Measurements from ENCODE around the gene FOCAD.

The FOCAD gene

DNA sequence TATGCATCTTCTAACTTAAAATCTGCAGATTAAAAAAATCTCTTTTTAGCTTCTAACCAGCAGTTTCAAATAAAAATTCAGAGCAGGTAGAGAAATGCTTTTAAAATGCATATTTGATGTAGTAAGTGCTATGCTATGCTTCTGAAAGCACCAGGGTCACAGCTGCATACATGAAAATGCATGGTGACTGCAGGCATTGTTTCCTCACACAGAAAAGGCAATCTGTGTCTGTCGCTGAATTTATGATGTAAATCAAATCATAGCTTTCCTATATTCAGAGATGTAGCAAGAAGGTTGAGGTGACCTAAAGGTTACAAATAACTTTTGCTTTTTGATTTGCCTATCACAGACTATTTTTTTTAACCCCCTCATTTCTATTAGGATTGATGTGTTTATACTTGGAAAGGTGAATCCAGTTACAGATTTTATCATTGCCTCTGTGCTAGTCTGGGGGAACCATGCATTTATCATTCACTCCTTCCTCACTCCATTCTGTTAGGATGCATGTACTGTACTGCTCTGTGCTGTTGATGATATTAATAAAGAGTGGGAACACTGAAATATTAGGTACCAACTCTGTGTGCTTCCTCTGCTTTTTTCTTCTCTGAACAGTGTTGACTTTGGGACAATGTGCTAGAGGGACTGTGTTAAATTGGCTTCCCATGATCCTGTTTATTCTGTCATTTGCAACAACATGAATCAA is 65.6 kb downstream of the FOCAD start:
- no peaks in the 10 kb centered on the region for H3K4me1 ChIP-seq (ENCODE audit: control insufficient read depth, insufficient read depth, low read length, poor library complexity, severe bottlenecking)
- H3K4me3 ChIP-seq (ENCODE audit: insufficient read depth, low read depth, low read length, poor library complexity, severe bottlenecking) = no peak overlapping the region
- no peaks in the 10 kb centered on the region for H3K27me3 ChIP-seq (replicated peaks; ENCODE audit: control insufficient read depth, insufficient read depth, low read length, poor library complexity, severe bottlenecking)
- H3K36me3 ChIP-seq (ENCODE audit: control insufficient read depth, insufficient read depth, low read length) = no peaks in the 10 kb centered on the region
- H3K9me3 ChIP-seq (ENCODE audit: control insufficient read depth, low read length) = no peaks in the 10 kb centered on the region
- H3K27ac ChIP-seq (ENCODE audit: insufficient read depth, low read length, poor library complexity, severe bottlenecking) = no peak overlapping the region
- no peak for DNase-seq

DNA sequence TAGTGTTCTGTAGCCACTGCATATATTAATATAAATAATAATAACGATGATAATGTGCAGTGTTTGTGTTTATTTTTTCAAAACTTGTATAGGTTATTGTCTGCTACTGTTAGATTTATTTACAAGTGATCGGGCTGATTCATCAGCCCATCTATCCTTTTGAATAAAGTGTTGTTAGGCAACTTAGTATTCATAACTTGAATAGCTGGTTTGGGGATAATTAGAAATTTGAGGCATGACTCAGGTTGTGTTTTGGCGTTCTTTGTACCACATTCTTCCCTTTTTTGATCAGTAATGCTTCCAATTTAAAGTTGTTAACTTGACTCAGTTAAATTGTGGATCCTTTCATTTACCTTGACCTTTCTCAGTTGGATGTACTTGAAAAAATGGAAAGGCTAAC is 69.7 kb downstream of the FOCAD start:
- no peak overlapping the region for H3K4me3 ChIP-seq (ENCODE audit: insufficient read depth, low read depth, low read length, poor library complexity, severe bottlenecking)
- H3K27ac ChIP-seq (ENCODE audit: insufficient read depth, low read length, poor library complexity, severe bottlenecking) = no peak overlapping the region
- no peaks in the 10 kb centered on the region for H3K4me1 ChIP-seq (ENCODE audit: control insufficient read depth, insufficient read depth, low read length, poor library complexity, severe bottlenecking)
- DNase-seq = no peak
- H3K36me3 ChIP-seq (ENCODE audit: control insufficient read depth, insufficient read depth, low read length) = no peaks in the 10 kb centered on the region
- no peaks in the 10 kb centered on the region for H3K9me3 ChIP-seq (ENCODE audit: control insufficient read depth, low read length)
- no peaks in the 10 kb centered on the region for H3K27me3 ChIP-seq (replicated peaks; ENCODE audit: control insufficient read depth, insufficient read depth, low read length, poor library complexity, severe bottlenecking)

DNA sequence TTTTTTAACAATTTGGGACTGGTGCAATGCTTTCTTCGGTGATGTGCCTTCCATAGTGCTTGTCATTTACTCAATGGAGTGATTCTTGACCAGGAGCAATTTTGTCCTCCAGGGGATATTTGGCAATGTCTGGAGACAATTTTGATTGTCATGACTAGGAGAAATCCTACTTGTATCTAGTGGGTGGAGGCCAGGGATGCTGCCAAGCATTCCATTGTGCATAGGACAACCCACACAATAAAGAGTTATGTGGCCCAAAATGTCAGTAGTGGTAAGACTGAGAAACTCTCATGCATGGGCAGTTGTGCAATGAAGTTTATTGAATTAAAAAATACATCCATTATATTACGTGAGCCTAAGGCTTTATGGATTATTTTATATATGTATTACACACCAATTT is 70.5 kb downstream of the FOCAD start:
- H3K36me3 ChIP-seq (ENCODE audit: control insufficient read depth, insufficient read depth, low read length) = no peaks in the 10 kb centered on the region
- H3K4me3 ChIP-seq (ENCODE audit: insufficient read depth, low read depth, low read length, poor library complexity, severe bottlenecking) = no peak overlapping the region
- H3K4me1 ChIP-seq (ENCODE audit: control insufficient read depth, insufficient read depth, low read length, poor library complexity, severe bottlenecking) = no peaks in the 10 kb centered on the region
- H3K27ac ChIP-seq (ENCODE audit: insufficient read depth, low read length, poor library complexity, severe bottlenecking) = no peak overlapping the region
- DNase-seq = no peak
- no peaks in the 10 kb centered on the region for H3K27me3 ChIP-seq (replicated peaks; ENCODE audit: control insufficient read depth, insufficient read depth, low read length, poor library complexity, severe bottlenecking)
- H3K9me3 ChIP-seq (ENCODE audit: control insufficient read depth, low read length) = no peaks in the 10 kb centered on the region

DNA sequence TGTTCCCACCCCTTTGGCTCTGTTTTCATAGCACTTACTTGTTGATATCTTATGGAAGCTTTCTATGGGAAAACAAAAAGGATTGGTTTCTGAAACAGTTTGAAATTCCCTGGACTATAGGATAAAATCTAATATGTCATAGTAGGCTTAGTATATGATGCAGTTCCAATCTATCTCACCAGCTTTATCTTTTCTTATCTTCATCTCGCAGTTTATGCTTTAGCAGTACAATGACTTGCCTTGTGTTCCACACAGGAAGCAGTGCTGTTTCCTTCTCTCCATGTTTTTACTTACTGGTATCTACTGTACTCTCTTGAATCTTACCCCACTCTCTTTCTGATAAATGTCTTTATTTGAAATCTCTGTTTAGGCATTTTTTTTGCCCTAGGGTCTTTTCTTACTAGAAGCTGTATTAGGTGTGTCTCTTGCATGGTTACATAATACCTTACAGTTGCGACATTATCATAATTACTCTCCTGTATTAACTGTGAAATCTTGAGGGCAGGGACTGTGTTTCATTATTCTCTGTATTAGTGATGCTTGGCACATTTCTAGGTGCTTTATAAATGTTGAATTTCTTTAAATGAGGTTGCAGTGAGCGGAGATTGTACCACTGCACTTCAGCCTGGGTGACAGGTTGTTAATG is 76.3 kb downstream of the FOCAD start:
- Histone ChIP-seq H3K36me3 (ENCODE audit: control insufficient read depth, insufficient read depth, low read length) (no peaks in the 10 kb centered on the region), H3K9me3 (ENCODE audit: control insufficient read depth, low read length) (no peaks in the 10 kb centered on the region), H3K4me1 (ENCODE audit: control insufficient read depth, insufficient read depth, low read length, poor library complexity, severe bottlenecking) (no peaks in the 10 kb centered on the region), H3K27me3 (replicated peaks; ENCODE audit: control insufficient read depth, insufficient read depth, low read length, poor library complexity, severe bottlenecking) (no peaks in the 10 kb centered on the region), H3K27ac (ENCODE audit: insufficient read depth, low read length, poor library complexity, severe bottlenecking) (no peak overlapping the region), H3K4me3 (ENCODE audit: insufficient read depth, low read depth, low read length, poor library complexity, severe bottlenecking) (no peak overlapping the region)
- no peak for DNase-seq

DNA sequence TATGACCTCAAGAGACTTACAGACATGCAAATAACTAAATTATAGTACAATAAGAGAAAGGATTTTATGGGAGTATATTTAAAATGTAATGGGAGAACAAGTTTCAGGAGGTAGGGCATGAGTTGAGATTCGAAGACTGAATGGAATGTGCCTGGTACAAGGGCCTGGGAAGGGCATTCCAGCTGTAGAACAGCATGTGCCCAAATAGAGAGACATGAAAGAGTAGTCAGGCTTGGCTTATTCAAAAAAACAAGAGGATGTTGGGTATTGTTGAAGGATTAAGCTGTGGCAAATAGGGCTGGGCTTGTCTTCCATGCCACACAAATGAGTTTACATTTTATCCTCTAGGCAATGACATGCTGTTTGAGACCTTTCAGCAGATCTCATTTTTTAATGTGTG is 86.9 kb downstream of the FOCAD start:
- no peak overlapping the region for H3K27ac ChIP-seq (ENCODE audit: insufficient read depth, low read length, poor library complexity, severe bottlenecking)
- no peak overlapping the region for H3K4me3 ChIP-seq (ENCODE audit: insufficient read depth, low read depth, low read length, poor library complexity, severe bottlenecking)
- H3K9me3 ChIP-seq (ENCODE audit: control insufficient read depth, low read length) = no peaks in the 10 kb centered on the region
- DNase-seq = no peak
- H3K27me3 ChIP-seq (replicated peaks; ENCODE audit: control insufficient read depth, insufficient read depth, low read length, poor library complexity, severe bottlenecking) = no peaks in the 10 kb centered on the region
- peaks cover 16% of the 10 kb centered on the region for H3K36me3 ChIP-seq (ENCODE audit: control insufficient read depth, insufficient read depth, low read length)
- no peaks in the 10 kb centered on the region for H3K4me1 ChIP-seq (ENCODE audit: control insufficient read depth, insufficient read depth, low read length, poor library complexity, severe bottlenecking)

DNA sequence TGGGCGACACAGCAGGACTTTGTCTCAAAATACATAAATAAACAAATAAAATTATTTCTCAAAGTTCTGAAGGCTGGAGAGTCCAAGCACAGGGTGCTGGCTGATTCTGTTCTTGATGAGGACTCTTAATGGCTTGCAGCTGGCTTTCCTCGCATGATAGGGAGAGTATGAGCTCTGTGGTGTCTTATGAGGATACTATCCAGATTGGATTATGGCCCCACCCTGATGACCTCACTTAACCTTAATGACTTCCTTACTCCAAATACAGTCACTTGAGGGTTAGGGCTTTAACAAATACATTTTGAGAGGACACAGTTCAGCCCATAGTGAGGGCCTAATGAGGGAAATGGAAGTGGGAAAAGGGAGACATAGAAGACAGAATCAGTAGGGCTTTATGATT is 87.7 kb downstream of the FOCAD start:
- Histone ChIP-seq H3K9me3 (ENCODE audit: control insufficient read depth, low read length) (no peaks in the 10 kb centered on the region), H3K27ac (ENCODE audit: insufficient read depth, low read length, poor library complexity, severe bottlenecking) (no peak overlapping the region), H3K36me3 (ENCODE audit: control insufficient read depth, insufficient read depth, low read length) (peaks cover 13% of the 10 kb centered on the region), H3K4me1 (ENCODE audit: control insufficient read depth, insufficient read depth, low read length, poor library complexity, severe bottlenecking) (no peaks in the 10 kb centered on the region), H3K4me3 (ENCODE audit: insufficient read depth, low read depth, low read length, poor library complexity, severe bottlenecking) (no peak overlapping the region), H3K27me3 (replicated peaks; ENCODE audit: control insufficient read depth, insufficient read depth, low read length, poor library complexity, severe bottlenecking) (no peaks in the 10 kb centered on the region)
- DNase-seq = no peak

DNA sequence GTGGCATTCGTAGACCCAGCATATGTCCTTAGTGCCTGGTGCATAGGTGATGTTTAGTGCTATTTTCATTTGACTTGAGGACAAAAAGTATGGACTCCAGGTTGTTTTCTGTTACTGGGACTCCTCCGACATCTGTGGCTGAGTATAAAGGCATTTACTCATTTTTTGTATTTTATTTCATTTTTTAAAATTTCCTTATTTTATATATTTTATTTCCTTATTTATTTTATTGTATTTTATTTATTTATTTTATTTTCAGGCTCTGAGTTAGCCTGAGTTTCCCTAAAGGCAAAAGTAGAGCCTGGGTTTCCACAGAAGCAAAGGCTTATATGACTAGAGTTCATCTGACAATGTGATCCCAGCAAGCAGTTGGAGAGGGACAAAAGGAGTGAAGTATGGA is 91.6 kb downstream of the FOCAD start:
- no peak overlapping the region for H3K4me3 ChIP-seq (ENCODE audit: insufficient read depth, low read depth, low read length, poor library complexity, severe bottlenecking)
- no peaks in the 10 kb centered on the region for H3K4me1 ChIP-seq (ENCODE audit: control insufficient read depth, insufficient read depth, low read length, poor library complexity, severe bottlenecking)
- H3K9me3 ChIP-seq (ENCODE audit: control insufficient read depth, low read length) = no peaks in the 10 kb centered on the region
- no peak for DNase-seq
- H3K36me3 ChIP-seq (ENCODE audit: control insufficient read depth, insufficient read depth, low read length) = no peaks in the 10 kb centered on the region
- no peaks in the 10 kb centered on the region for H3K27me3 ChIP-seq (replicated peaks; ENCODE audit: control insufficient read depth, insufficient read depth, low read length, poor library complexity, severe bottlenecking)
- no peak overlapping the region for H3K27ac ChIP-seq (ENCODE audit: insufficient read depth, low read length, poor library complexity, severe bottlenecking)

DNA sequence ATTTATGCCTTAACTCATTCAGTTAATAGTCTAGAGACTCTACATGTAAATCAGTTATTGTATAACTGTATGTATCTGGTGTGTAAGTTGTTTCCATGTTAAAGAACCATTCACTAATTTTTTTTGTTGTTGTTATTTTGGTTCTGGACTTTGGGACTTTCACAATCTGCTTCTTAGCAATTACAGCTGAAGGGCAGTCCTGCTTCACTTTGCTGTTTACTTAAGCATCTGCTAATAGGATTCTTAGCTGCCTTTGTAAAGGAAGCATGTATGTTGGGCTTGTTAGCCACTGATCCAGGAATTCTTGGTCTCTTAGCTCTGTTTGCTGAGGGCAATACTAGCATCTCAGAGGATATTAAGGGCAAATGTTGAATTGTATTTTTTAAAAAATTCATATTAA is 97.0 kb downstream of the FOCAD start:
- no peak overlapping the region for H3K27ac ChIP-seq (ENCODE audit: insufficient read depth, low read length, poor library complexity, severe bottlenecking)
- no peaks in the 10 kb centered on the region for H3K4me1 ChIP-seq (ENCODE audit: control insufficient read depth, insufficient read depth, low read length, poor library complexity, severe bottlenecking)
- H3K4me3 ChIP-seq (ENCODE audit: insufficient read depth, low read depth, low read length, poor library complexity, severe bottlenecking) = no peak overlapping the region
- H3K9me3 ChIP-seq (ENCODE audit: control insufficient read depth, low read length) = no peaks in the 10 kb centered on the region
- no peaks in the 10 kb centered on the region for H3K36me3 ChIP-seq (ENCODE audit: control insufficient read depth, insufficient read depth, low read length)
- DNase-seq = no peak
- H3K27me3 ChIP-seq (replicated peaks; ENCODE audit: control insufficient read depth, insufficient read depth, low read length, poor library complexity, severe bottlenecking) = no peaks in the 10 kb centered on the region

DNA sequence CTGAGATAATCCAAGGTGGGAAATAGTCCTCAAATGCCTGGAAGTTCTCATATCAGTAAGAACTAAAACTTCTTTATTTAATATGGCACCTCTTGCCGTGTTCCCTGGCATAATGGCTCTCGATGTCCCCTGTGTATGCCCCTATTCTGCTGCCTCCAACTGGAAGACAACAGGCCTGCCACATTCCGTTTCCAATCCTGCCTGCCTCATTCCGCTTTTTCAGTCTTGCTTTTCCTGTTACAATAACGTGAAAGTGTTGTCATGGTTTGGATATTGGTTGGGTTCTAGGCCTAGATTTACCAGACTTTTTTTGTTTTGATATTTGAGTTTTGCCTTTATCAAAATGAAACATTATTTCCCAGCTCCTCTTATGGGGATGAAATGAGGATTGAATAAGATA is 98.2 kb downstream of the FOCAD start:
- Histone ChIP-seq H3K4me3 (ENCODE audit: insufficient read depth, low read depth, low read length, poor library complexity, severe bottlenecking) (no peak overlapping the region), H3K4me1 (ENCODE audit: control insufficient read depth, insufficient read depth, low read length, poor library complexity, severe bottlenecking) (no peaks in the 10 kb centered on the region), H3K27me3 (replicated peaks; ENCODE audit: control insufficient read depth, insufficient read depth, low read length, poor library complexity, severe bottlenecking) (no peaks in the 10 kb centered on the region), H3K36me3 (ENCODE audit: control insufficient read depth, insufficient read depth, low read length) (no peaks in the 10 kb centered on the region), H3K9me3 (ENCODE audit: control insufficient read depth, low read length) (no peaks in the 10 kb centered on the region), H3K27ac (ENCODE audit: insufficient read depth, low read length, poor library complexity, severe bottlenecking) (no peak overlapping the region)
- no peak for DNase-seq

DNA sequence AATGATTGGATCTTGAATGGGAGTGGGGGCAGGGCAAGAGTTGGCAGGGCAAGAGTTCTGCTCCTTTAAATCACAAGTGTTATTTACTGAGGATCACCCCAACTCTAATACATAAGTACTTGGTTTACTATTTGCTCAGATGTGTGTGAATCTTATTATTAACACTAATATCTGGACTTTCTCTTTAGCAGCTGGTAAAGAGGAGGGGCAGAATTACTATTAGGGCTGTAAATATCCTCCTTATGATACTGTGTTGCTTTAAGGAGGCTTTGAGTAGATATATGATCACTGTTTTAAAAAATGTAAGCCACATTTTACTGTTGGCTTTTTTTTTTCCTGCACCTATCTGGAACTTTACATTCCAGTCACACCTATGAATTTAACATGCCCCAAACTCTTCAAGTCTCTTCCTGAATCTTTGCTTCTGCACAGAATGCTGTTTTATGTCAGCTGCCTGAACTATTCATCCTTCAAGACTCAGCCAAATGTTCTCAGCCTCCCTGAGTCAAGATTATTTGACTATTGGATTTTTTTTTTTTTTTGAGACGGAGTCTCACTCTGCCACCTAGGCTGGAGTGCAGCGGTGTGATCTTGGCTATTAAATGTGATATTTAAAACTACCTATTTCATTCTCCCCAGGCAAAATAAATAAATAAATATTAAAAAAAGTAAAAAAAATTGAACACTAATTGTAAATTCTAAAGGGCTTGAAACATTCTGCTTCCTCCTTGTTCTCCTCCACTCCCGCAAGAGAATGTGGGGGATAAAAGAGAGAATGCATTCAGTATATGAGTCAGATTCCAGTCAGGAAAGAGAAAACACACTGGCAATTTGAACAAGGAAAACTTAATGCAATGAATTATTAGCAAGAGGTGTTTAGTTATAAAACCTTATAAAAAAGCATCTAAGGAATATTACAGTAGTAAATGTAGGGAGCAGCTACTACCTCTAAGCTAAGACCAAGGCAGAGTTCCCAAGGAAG is 99.3 kb downstream of the FOCAD start:
- Histone ChIP-seq H3K36me3 (ENCODE audit: control insufficient read depth, insufficient read depth, low read length) (no peaks in the 10 kb centered on the region), H3K4me3 (ENCODE audit: insufficient read depth, low read depth, low read length, poor library complexity, severe bottlenecking) (no peak overlapping the region), H3K27ac (ENCODE audit: insufficient read depth, low read length, poor library complexity, severe bottlenecking) (no peak overlapping the region), H3K27me3 (replicated peaks; ENCODE audit: control insufficient read depth, insufficient read depth, low read length, poor library complexity, severe bottlenecking) (no peaks in the 10 kb centered on the region), H3K9me3 (ENCODE audit: control insufficient read depth, low read length) (no peaks in the 10 kb centered on the region), H3K4me1 (ENCODE audit: control insufficient read depth, insufficient read depth, low read length, poor library complexity, severe bottlenecking) (no peaks in the 10 kb centered on the region)
- no peak for DNase-seq

Data from effector memory CD4-positive, alpha-beta T cell (primary cell).